ENCODE data around the gene VARS1. TPM values are rescaled to one million over a fixed set of nuclear protein-coding genes. Genes with fewer than 3 reads are reported as not detected.

The VARS1 gene
- total and polyA plus RNA-seq, 2 of the 8 experiments (the other 6 are each of a cell fraction or from before 2014, with no cell fraction given): 53.5 to 162 TPM

GRCh38 chr6:31778999-31779885 lies 16.3 kb downstream of the VARS1 start (continued):
- TF ChIP-seq, protein P1, sequence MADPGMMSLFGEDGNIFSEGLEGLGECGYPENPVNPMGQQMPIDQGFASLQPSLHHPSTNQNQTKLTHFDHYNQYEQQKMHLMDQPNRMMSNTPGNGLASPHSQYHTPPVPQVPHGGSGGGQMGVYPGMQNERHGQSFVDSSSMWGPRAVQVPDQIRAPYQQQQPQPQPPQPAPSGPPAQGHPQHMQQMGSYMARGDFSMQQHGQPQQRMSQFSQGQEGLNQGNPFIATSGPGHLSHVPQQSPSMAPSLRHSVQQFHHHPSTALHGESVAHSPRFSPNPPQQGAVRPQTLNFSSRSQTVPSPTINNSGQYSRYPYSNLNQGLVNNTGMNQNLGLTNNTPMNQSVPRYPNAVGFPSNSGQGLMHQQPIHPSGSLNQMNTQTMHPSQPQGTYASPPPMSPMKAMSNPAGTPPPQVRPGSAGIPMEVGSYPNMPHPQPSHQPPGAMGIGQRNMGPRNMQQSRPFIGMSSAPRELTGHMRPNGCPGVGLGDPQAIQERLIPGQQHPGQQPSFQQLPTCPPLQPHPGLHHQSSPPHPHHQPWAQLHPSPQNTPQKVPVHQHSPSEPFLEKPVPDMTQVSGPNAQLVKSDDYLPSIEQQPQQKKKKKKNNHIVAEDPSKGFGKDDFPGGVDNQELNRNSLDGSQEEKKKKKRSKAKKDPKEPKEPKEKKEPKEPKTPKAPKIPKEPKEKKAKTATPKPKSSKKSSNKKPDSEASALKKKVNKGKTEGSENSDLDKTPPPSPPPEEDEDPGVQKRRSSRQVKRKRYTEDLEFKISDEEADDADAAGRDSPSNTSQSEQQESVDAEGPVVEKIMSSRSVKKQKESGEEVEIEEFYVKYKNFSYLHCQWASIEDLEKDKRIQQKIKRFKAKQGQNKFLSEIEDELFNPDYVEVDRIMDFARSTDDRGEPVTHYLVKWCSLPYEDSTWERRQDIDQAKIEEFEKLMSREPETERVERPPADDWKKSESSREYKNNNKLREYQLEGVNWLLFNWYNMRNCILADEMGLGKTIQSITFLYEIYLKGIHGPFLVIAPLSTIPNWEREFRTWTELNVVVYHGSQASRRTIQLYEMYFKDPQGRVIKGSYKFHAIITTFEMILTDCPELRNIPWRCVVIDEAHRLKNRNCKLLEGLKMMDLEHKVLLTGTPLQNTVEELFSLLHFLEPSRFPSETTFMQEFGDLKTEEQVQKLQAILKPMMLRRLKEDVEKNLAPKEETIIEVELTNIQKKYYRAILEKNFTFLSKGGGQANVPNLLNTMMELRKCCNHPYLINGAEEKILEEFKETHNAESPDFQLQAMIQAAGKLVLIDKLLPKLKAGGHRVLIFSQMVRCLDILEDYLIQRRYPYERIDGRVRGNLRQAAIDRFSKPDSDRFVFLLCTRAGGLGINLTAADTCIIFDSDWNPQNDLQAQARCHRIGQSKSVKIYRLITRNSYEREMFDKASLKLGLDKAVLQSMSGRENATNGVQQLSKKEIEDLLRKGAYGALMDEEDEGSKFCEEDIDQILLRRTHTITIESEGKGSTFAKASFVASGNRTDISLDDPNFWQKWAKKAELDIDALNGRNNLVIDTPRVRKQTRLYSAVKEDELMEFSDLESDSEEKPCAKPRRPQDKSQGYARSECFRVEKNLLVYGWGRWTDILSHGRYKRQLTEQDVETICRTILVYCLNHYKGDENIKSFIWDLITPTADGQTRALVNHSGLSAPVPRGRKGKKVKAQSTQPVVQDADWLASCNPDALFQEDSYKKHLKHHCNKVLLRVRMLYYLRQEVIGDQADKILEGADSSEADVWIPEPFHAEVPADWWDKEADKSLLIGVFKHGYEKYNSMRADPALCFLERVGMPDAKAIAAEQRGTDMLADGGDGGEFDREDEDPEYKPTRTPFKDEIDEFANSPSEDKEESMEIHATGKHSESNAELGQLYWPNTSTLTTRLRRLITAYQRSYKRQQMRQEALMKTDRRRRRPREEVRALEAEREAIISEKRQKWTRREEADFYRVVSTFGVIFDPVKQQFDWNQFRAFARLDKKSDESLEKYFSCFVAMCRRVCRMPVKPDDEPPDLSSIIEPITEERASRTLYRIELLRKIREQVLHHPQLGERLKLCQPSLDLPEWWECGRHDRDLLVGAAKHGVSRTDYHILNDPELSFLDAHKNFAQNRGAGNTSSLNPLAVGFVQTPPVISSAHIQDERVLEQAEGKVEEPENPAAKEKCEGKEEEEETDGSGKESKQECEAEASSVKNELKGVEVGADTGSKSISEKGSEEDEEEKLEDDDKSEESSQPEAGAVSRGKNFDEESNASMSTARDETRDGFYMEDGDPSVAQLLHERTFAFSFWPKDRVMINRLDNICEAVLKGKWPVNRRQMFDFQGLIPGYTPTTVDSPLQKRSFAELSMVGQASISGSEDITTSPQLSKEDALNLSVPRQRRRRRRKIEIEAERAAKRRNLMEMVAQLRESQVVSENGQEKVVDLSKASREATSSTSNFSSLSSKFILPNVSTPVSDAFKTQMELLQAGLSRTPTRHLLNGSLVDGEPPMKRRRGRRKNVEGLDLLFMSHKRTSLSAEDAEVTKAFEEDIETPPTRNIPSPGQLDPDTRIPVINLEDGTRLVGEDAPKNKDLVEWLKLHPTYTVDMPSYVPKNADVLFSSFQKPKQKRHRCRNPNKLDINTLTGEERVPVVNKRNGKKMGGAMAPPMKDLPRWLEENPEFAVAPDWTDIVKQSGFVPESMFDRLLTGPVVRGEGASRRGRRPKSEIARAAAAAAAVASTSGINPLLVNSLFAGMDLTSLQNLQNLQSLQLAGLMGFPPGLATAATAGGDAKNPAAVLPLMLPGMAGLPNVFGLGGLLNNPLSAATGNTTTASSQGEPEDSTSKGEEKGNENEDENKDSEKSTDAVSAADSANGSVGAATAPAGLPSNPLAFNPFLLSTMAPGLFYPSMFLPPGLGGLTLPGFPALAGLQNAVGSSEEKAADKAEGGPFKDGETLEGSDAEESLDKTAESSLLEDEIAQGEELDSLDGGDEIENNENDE (IDR thresholded peaks at IDR 0.05; ENCODE audit: insufficient replicate concordance, low read length): no peak
- no peak for TF ChIP-seq EGR1 (IDR thresholded peaks at IDR 0.05; ENCODE audit: borderline replicate concordance, low read depth, low read length)
